Activated CD8-positive, alpha-beta T cell treated with anti-CD3 and anti-CD28 coated beads for 36 hours (primary cell): ENCODE results near the gene TMPRSS4. TPM values are rescaled to one million over a fixed set of nuclear protein-coding genes. Genes with fewer than 3 reads are reported as not detected.

Experiments
- ATAC-seq: fragments of 200-7000 bp; cut with Tn5 transposase; one replicate; pipeline ENCODE4 v1.10.0; 2021; ENCODE audit warnings: mild to moderate bottlenecking, moderate library complexity
- CTCF ChIA-PET: fragments of 350-600 bp; sonication (Branson Sonifier 250); formaldehyde crosslinking; loops from one replicate; lab custom pipeline; 2021; ENCODE audit warnings: antibody characterized with exemption; lab: Charles Lee
- POLR2A ChIA-PET: fragments of 350-600 bp; sonication (Branson Sonifier 250); formaldehyde crosslinking; loops from one replicate; lab custom pipeline; 2021; ENCODE audit warnings: antibody characterized with exemption; lab: Charles Lee
- DNase-seq: peaks from one replicate; pipeline ENCODE4 v3.0.0-alpha.2; 2020
- H3K27ac Mint-ChIP-seq: one replicate; pipeline ENCODE4 v1.8.0; 2021; ENCODE audit warnings: mild to moderate bottlenecking, mixed read lengths
- H3K27me3 Mint-ChIP-seq: one replicate; pipeline ENCODE4 v1.8.0; 2021; ENCODE audit warnings: mixed read lengths
- H3K36me3 Mint-ChIP-seq: one replicate; pipeline ENCODE4 v1.8.0; 2021; ENCODE audit warnings: low read depth, mixed read lengths
- H3K4me1 Mint-ChIP-seq: one replicate; pipeline ENCODE4 v1.8.0; 2021; ENCODE audit warnings: low read depth, mixed read lengths
- H3K4me3 Mint-ChIP-seq: one replicate; pipeline ENCODE4 v1.8.0; 2021; ENCODE audit warnings: mild to moderate bottlenecking, moderate library complexity, mixed read lengths
- H3K9me3 Mint-ChIP-seq: one replicate; pipeline ENCODE4 v1.8.0; 2021; ENCODE audit warnings: mixed read lengths
- intact Hi-C: fragments of 100-400 bp; cut with micrococcal nuclease; formaldehyde crosslinking; loops from one replicate; pipeline ENCODE4 v1.10.0; 2022
- total RNA-seq, 2 experiments: library from RNA; stranded (reverse); gene quantifications; one replicate each; pipeline ENCODE4 v1.2.3, GENCODE V29; 2021
- TF ChIP-seq, protein P1 (sequence below): fragments of 200-600 bp; IDR thresholded peaks from one replicate; pipeline ENCODE4 v1.8.0; 2022; ENCODE audit warnings: antibody characterized with exemption, mild to moderate bottlenecking

Gene TMPRSS4
- total RNA-seq, 2 experiments from 2014 or later, result not detected

DNA sequence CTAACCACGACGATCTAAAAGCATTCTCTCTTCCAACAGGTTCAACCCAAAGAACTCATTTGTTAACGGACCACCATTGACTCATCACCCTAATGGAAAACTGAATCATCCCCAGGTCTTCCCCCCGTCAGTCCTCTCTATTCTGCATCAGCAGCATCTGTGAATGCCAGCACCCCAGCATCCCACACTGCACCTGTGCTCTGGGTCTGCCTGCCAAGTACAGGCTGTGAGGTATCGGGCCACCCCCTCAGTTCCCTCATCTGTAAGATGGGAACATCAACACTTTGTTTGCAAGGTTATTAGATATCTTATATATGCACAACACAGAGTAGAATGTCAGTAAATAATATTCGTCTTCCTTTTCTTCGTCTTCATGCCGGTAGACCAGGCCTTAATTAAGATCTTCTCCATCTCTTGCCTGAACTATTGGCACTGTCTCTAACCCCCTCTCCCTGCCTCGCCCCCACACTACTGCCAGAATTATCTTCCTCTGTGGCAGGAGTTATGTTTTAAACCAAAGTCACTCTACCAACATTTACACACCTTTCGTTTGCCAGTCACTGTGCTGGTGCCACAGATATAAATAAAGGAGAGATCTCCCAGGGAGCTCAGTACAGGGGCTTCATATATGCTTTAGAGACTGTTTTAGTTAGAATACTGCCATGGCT, 7.8 kb upstream of the TMPRSS4 start:
- peaks cover 1% of the 10 kb centered on the region for H3K4me1 Mint-ChIP-seq
- H3K27me3 Mint-ChIP-seq, result no peaks in the 10 kb centered on the region
- CTCF ChIA-PET, result interaction anchor here (0.6 to 0.8 kb wide), 2 partner anchors 103 to 266 kb away, joined by 3 read pairs; no protein-coding TSS in a partner anchor
- TF ChIP-seq, protein P1, sequence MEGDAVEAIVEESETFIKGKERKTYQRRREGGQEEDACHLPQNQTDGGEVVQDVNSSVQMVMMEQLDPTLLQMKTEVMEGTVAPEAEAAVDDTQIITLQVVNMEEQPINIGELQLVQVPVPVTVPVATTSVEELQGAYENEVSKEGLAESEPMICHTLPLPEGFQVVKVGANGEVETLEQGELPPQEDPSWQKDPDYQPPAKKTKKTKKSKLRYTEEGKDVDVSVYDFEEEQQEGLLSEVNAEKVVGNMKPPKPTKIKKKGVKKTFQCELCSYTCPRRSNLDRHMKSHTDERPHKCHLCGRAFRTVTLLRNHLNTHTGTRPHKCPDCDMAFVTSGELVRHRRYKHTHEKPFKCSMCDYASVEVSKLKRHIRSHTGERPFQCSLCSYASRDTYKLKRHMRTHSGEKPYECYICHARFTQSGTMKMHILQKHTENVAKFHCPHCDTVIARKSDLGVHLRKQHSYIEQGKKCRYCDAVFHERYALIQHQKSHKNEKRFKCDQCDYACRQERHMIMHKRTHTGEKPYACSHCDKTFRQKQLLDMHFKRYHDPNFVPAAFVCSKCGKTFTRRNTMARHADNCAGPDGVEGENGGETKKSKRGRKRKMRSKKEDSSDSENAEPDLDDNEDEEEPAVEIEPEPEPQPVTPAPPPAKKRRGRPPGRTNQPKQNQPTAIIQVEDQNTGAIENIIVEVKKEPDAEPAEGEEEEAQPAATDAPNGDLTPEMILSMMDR, result no peak
- no peaks in the 10 kb centered on the region for H3K9me3 Mint-ChIP-seq
- ATAC-seq, result no peak
- DNase-seq, result no peak
- intact Hi-C loops, result no loop called here
- H3K4me3 Mint-ChIP-seq, result no peak overlapping the region
- POLR2A ChIA-PET, result interaction anchor here (0.6 kb wide), 1 partner anchor 105 kb away, joined by 3 read pairs; no protein-coding TSS in a partner anchor
- no peaks in the 10 kb centered on the region for H3K36me3 Mint-ChIP-seq
- no peak overlapping the region for H3K27ac Mint-ChIP-seq

DNA sequence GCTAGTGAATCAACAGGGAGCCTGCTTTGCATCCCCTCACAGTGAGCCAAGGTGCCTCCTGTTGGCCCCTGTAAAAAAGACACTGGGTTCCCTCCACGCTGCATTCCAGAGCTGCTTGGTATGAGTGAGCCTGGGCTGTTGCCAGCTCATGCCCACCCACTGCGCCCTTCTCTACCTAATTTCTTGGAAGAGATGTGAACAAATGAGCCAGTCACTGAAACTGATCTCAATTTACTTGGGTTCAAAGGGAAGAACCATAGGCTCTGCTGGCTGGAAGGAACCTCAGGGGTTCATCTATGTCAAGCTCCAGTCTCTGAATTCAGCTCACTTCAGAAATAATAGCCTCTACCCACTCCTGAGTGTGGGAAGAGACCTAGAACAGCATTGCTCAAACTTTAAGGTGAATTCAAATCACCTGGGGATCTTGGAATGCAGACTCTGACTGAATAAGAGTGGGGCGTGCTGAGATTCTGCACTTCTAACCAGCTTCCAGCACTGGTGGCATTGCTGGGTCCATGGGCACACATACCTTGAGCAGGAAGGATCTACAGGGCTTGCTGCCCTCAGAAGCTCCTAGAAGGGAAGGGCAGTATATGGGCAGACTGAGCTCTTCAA, 5.4 kb upstream of the TMPRSS4 start:
- intact Hi-C loops, result no loop called here
- no peak overlapping the region for H3K4me3 Mint-ChIP-seq
- DNase-seq (no peak), ATAC-seq (no peak)
- H3K27ac Mint-ChIP-seq, result no peak overlapping the region
- no peaks in the 10 kb centered on the region for H3K4me1 Mint-ChIP-seq
- ChIA-PET POLR2A (interaction anchor here (1.5 kb wide), 1 partner anchor 24 kb away, joined by 3 read pairs; no protein-coding TSS in a partner anchor), CTCF (interaction anchor here (1.0 to 3.0 kb wide), 5 partner anchors 9 to 264 kb away, joined by 3 to 15 read pairs (median 5); no protein-coding TSS in a partner anchor)
- no peaks in the 10 kb centered on the region for H3K27me3 Mint-ChIP-seq
- TF ChIP-seq, protein P1, result no peak
- H3K9me3 Mint-ChIP-seq, result no peaks in the 10 kb centered on the region
- H3K36me3 Mint-ChIP-seq, result no peaks in the 10 kb centered on the region

DNA sequence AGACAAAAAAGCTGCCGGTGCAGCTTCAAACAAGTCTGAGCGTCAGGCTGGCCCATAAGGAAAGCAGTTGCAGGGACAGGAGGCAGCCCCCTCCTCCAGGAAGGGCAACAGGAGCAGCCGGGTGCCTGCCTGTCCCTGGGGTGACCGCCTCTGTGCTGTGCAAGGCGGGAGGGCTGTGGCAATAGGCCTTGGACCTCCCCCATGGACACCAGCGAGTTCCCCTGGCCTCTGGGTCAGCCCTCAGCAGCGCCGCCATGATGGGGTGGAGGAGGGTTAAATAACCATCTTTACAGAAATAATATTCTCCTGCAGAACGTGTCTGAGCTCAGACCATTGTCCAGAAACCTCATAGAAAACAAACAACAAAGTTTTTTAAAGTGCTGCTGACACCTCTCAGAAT, 3.3 kb upstream of the TMPRSS4 start:
- TF ChIP-seq, protein P1, result no peak
- ChIA-PET POLR2A (no interaction called here), CTCF (interaction anchor here (1.2 to 3.0 kb wide), 4 partner anchors 21 to 127 kb away, joined by 3 to 15 read pairs (median 6); no protein-coding TSS in a partner anchor)
- H3K9me3 Mint-ChIP-seq, result no peaks in the 10 kb centered on the region
- intact Hi-C loops, result no loop called here
- no peak overlapping the region for H3K4me3 Mint-ChIP-seq
- no peak overlapping the region for H3K27ac Mint-ChIP-seq
- ATAC-seq, result no peak
- no peaks in the 10 kb centered on the region for H3K36me3 Mint-ChIP-seq
- H3K27me3 Mint-ChIP-seq, result no peaks in the 10 kb centered on the region
- no peak for DNase-seq
- no peaks in the 10 kb centered on the region for H3K4me1 Mint-ChIP-seq

DNA sequence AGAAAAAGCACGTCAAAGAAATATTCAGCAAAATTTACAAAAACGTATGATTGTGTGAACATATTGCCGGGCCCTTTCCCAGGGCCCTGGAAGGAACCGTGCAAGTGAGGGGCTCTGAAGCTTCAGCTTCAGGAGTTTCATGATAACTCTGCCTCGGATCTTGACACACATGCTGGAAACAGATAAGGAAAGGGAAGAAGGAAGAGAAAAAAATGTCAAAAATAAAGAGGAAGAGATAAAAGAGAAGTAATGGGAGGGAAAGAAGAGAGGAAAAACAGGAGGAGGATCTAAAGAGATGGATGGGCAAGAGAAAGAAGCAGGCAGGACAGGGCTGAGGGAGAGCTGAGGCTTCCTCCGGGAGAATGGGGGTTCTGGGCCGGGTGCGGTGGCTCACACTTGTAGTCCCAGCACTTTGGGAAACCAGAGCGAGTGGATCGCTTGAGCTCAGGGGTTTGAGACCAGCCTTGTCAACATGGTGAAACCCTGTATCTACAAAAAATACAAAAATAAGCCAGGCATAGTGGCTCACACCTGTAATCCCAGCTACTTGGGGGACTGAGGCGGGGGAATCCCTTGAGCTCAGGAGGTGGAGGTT, 2.7 kb upstream of the TMPRSS4 start:
- TF ChIP-seq, protein P1, result no peak
- no peaks in the 10 kb centered on the region for H3K36me3 Mint-ChIP-seq
- H3K27ac Mint-ChIP-seq, result no peak overlapping the region
- no peaks in the 10 kb centered on the region for H3K4me1 Mint-ChIP-seq
- intact Hi-C loops, result no loop called here
- no peak for ATAC-seq
- ChIA-PET POLR2A (no interaction called here), CTCF (interaction anchor here (0.8 to 3.0 kb wide), 4 partner anchors 9 to 127 kb away, joined by 3 to 15 read pairs (median 5); no protein-coding TSS in a partner anchor)
- H3K4me3 Mint-ChIP-seq, result no peak overlapping the region
- DNase-seq, result no peak
- H3K9me3 Mint-ChIP-seq, result no peaks in the 10 kb centered on the region
- H3K27me3 Mint-ChIP-seq, result no peaks in the 10 kb centered on the region
